ENCODE measurements around the gene DPP10.
"Not testable (repeated sequence)": the region's sequence is repeated elsewhere in the genome, so short reads cannot be mapped to it uniquely, and the experiment has no call there.

DPP10 gene

DNA sequence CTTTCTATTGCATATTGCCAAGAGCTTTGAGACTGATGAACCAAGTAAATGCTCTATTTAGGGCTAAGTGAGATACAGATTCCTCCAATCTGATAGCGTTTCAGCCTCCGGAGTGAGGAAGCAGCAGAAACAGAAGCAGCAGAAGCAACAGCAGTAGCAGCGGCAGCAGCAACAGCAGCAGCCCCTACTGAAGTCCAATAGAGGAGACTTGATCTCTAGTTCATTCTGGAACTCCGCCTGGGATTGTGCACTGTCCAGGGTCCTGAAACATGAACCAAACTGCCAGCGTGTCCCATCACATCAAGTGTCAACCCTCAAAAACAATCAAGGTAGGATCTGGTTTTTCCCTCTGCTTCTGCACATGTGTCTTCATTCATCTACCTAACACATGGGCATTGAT lies at the start of gene DPP10:
DPP10 (plus strand) TSS at position 132 of the 400 bp plus-strand sequence.
- no peak for DNase-seq (ENCODE audit: low spot score)

- DNase-seq (ENCODE audit: low spot score) = no peak
Measured at GRCh38 chr2:114400890-114401289, 41.6 kb upstream of the DPP10 start.

DNA sequence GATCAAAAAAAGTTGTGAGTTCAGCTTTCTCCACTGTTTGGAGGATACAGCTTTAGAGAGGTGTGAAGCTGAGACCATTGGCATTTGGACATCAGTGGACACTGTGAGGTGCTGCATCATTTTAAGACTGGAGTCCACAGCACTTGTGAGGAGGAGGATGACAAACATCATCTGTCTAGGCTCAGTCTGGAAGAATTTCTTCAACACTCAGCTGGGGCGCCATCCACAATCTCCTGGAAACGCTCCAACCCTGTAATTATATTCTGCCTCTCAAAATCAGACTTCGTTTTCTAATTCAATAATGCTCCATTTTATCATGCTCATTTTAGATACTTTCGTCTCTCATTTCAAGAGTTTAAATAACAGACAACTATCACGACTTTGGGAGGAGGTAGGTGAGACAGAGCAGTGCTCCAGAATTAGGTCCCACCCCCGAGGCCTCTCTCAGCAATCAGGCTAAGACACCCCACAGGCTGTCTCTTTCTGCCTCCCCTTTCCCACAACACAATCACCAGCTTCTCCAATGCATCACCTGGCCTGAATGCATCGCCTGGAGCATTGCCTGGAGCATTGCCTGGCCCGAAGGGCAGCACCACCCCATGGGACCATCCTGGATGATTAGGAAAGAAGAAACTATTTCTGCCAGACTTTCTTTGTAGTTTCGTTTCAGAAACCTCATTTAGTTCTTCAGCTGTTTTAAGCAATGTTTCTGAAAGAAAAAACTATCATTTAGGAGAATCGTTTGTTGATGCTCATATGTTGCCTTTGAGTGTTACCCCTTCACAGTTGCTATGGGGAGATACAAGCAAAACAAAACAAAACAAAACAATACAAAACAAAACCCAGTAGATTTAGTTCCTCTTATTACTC lies 37.0 kb upstream of the DPP10 start:
- DNase-seq (ENCODE audit: low spot score) = no peak

GRCh38 chr2:114406347-114406746 lies 36.1 kb upstream of the DPP10 start:
- DNase-seq (ENCODE audit: low spot score) = no peak

GRCh38 chr2:114407353-114407752 lies 35.1 kb upstream of the DPP10 start:
- not testable (repeated sequence) for DNase-seq (ENCODE audit: low spot score)

GRCh38 chr2:114421781-114422180 lies 20.7 kb upstream of the DPP10 start:
- DNase-seq (ENCODE audit: low spot score) = no peak

- DNase-seq (ENCODE audit: low spot score) = no peak
Measured at GRCh38 chr2:114424699-114425098, 17.7 kb upstream of the DPP10 start.

GRCh38 chr2:114426756-114427155 lies 15.7 kb upstream of the DPP10 start:
- no peak for DNase-seq (ENCODE audit: low spot score)

- DNase-seq (ENCODE audit: low spot score) = no peak
Measured at GRCh38 chr2:114436329-114436728, 6.1 kb upstream of the DPP10 start.

DNA sequence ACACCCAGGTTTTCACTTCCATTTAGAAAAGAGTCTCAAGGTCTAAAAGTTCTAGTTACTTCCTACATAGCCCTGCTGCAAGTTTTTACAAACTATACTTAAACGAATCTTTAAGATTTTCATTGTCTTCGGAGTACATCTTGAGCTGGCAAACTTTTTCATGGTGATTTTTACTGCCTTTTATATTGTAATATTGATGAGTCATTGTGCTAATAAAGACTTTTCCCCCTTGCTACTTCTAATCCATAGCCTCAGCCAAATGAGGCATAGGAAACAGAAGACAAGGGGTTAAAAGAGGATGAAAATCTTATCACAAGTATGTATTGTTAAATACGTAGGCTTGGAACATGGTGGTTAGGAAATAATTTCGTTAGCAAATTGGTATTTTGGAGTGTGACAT lies 4.1 kb downstream of the DPP10 start:
- no peak for DNase-seq (ENCODE audit: low spot score)

DNA sequence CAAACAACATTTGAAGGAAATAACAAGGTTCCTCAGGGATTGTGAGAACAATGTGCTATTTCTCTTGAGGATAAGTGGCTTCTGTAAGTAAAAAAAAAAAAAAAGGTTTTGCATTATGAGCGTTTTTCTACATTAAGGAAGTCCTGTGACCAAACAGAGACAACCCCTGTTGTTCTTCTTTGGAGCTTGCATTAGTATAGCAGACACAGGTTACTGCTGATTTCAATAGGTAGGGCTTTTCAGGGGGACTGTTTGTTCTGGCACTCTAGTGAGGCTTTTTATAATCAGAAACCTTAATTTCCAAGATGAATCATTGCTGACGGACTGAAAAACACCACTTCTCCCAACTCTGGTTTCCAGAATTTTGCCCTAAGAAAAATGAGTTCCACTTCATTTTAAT lies 8.2 kb downstream of the DPP10 start:
- no peak for DNase-seq (ENCODE audit: low spot score)

GRCh38 chr2:114456566-114456965 lies 14.1 kb downstream of the DPP10 start:
- DNase-seq (ENCODE audit: low spot score) = no peak

DNA sequence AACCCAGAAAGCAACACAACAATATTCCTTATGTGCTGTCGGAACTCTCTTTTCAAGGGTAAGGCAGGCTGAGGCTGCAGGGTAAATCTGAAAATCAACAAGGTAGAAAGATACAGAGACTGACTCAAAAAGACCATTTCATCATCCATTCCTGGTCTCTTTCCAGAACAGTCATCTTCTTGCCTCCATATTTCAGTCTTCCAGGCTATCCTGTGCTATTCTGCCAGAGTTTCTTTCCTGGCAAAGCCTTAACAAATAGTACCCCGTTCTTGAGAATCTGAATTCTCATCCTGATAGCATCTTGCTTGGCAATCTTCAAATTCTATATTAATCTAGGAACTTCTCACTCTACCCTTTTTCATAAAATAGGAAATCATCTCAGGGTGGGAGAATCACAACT lies 15.5 kb downstream of the DPP10 start:
- DNase-seq (ENCODE audit: low spot score) = no peak

DNA sequence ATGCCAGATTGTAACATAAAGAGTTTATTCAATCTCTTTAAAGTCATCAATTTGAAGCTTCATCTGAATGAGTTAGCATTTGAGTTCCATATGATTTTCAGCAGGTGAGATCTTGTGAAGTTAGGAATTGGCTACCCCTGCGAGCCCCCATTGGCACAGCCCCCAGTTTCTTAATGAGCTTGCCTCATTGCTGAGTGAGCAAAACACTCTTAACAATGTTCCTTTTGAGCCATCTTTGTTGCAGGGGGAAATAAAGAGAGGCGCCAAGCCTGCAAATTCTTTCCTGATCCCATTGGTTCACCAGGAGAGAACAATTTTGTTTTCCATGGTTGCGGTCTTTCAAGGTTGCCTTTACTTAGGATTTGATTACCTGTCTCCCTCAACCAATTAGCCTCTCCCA lies 18.7 kb downstream of the DPP10 start:
- DNase-seq (ENCODE audit: low spot score) = no peak

GRCh38 chr2:114464961-114465706 lies 22.7 kb downstream of the DPP10 start:
- DNase-seq (ENCODE audit: low spot score) = no peak

GRCh38 chr2:114468343-114468742 lies 25.9 kb downstream of the DPP10 start:
- DNase-seq (ENCODE audit: low spot score) = no peak

DNA sequence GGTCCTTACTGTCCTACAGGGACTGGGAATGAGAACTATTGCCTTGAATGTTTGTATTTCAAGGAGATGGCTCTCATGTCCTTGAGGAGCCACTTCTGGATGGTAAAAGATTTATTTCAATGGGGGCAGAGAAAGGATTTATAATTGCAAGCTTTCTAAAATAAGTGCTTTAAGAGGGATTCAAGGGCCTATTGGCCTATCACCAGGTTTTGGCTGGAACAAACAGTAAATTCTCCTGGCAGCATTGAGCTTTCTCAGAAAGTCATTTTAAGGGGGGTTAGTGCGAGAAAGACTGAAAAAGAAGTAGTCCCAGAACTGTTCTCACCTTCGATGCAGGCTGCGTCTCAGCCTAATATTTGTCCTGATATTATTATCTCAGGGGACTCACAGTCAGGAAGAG lies 29.8 kb downstream of the DPP10 start:
- no peak for DNase-seq (ENCODE audit: low spot score)

DNA sequence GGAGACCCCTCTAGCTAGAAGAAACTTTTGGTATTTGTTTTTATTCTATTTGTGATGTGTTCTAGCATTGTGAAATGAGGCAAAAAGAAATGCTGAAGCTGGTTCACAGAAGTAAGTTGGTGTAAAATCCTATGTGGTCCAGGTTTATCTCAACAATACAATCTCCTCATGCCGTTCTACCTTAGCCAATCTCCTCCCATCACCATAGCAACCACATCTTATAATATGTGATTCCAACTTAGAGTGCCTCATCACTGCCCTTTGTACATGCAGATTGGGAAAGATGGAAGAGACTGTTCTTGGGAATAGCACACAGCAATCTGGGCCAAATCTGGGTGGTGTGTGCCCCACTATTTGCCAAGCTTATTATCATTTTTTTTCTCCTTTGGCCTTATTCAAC lies 30.3 kb downstream of the DPP10 start:
- DNase-seq (ENCODE audit: low spot score) = no peak

- DNase-seq (ENCODE audit: low spot score) = no peak
Measured at GRCh38 chr2:114488841-114489530, 46.5 kb downstream of the DPP10 start.

DNA sequence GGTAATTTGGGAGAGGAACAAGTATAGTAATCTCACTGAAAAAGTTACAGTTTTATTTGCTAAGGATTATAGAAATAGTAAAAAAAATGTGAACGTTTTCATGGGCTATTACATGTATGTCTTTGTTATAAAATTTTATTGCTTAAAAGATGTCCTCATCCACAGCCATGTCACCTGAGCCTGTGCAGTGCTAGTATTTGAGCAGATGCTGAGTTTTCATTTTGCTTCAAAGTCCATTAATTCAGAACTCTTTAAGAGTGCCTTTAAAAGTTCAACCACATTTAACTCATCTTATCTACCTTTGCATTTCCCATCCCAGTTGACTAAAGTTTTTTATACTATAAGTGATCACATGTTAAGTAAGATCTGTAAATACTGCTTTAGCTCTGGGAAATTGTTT lies 52.6 kb downstream of the DPP10 start:
- DNase-seq (ENCODE audit: low spot score) = no peak

DNA sequence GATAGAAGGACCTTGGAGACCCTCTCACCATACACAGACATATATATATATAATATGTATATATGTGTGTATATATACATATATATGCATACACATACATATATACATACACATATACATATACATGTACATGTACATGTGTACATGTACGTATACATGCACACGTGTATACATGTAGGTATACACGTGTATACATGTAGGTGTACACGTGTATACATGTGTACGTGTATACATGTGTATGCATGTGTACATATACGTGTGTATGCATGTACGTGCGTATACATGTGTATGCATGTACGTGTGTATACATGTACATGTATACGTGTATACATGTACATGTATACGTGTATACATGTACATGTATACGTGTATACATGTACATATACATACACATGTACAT lies 54.5 kb downstream of the DPP10 start:
- no peak for DNase-seq (ENCODE audit: low spot score)

- DNase-seq (ENCODE audit: low spot score) = no peak
Measured at GRCh38 chr2:114499101-114499500, 56.7 kb downstream of the DPP10 start.

- DNase-seq (ENCODE audit: low spot score) = no peak
Measured at GRCh38 chr2:114507744-114508143, 65.3 kb downstream of the DPP10 start.
